ENCODE data around the gene RNF151.
A peak's percentile ranks its signal among the peaks of the same experiment; 100 is the strongest.

RNF151 gene

GRCh38 chr16:2002406-2003230 is 36.0 kb downstream of the RNF151 start:
- H4K91ac ChIP-seq (ENCODE audit: low read depth, low read length), result no peak overlapping the region
- no CpG with 5 or more reads among the region's 47 CpGs for WGBS (ENCODE audit: extremely low coverage, insufficient coverage, insufficient read length)

GRCh38 chr16:2003231-2003826 is 36.7 kb downstream of the RNF151 start:
- Histone ChIP-seq H3K4ac (ENCODE audit: low read depth, low read length) (no peak overlapping the region), H4K12ac (ENCODE audit: low read depth, low read length) (peak overlapping the region; percentile 20), H2BK5ac (ENCODE audit: low read depth, low read length, poor library complexity) (no peak overlapping the region), H3K79me2 (ENCODE audit: control insufficient read depth, insufficient read depth, low read length, poor library complexity) (peaks cover 6% of the 10 kb centered on the region), H3K4me1 (ENCODE audit: control insufficient read depth in 1 of 2, insufficient read depth in 2 of 2, low read length in 2 of 2) (peaks cover 5 to 15% of the 10 kb centered on the region in 2 experiments), H3K9ac (ENCODE audit: low read length) (no peak overlapping the region), H3K23ac (ENCODE audit: low read length) (no peak overlapping the region), H3K18ac (ENCODE audit: low read length) (no peak overlapping the region), H2BK120ac (ENCODE audit: insufficient read depth, low read length, poor library complexity) (no peak overlapping the region), H2BK12ac (ENCODE audit: low read length) (no peak overlapping the region), H2AK5ac (ENCODE audit: low read length) (no peak overlapping the region), H3K9me3 (ENCODE audit: insufficient read depth, low read depth, low read length) (peaks cover 1% of the 10 kb centered on the region), H3K4me2 (ENCODE audit: low read length) (no peak overlapping the region), H4K8ac (ENCODE audit: low read depth, low read length) (no peak overlapping the region), H3K14ac (ENCODE audit: low read length) (no peak overlapping the region), H3K79me1 (ENCODE audit: low read length) (no peaks in the 10 kb centered on the region), H3K27me3 (ENCODE audit: insufficient read depth, low read length) (no peaks in the 10 kb centered on the region), H4K91ac (ENCODE audit: low read depth, low read length) (no peak overlapping the region), H3K4me3 (ENCODE audit: low read depth, low read length) (no peak overlapping the region), H3K36me3 (ENCODE audit: control insufficient read depth in 1 of 2, insufficient read depth in 2 of 2, low read length in 2 of 2) (peaks cover 58 to 61% of the 10 kb centered on the region in 2 experiments), H3K27ac (ENCODE audit: low read depth, low read length) (no peak overlapping the region), H2AFZ (ENCODE audit: insufficient read depth, low read length, poor library complexity) (no peak overlapping the region)
- DNase-seq, result no peak
- no CpG with 5 or more reads among the region's 8 CpGs for WGBS (ENCODE audit: extremely low coverage, insufficient coverage, insufficient read length)

More at GRCh38 chr16:2002406-2003230, 36.0 kb downstream of the RNF151 start:
- Histone ChIP-seq H2BK120ac (ENCODE audit: insufficient read depth, low read length, poor library complexity) (no peak overlapping the region), H3K18ac (ENCODE audit: low read length) (no peak overlapping the region), H3K36me3 (ENCODE audit: control insufficient read depth in 1 of 2, insufficient read depth in 2 of 2, low read length in 2 of 2) (peaks cover 61 to 63% of the 10 kb centered on the region in 2 experiments), H2AK5ac (ENCODE audit: low read length) (no peak overlapping the region), H3K79me2 (ENCODE audit: control insufficient read depth, insufficient read depth, low read length, poor library complexity) (peaks cover 6% of the 10 kb centered on the region), H3K4me3 (ENCODE audit: low read depth, low read length) (no peak overlapping the region), H4K12ac (ENCODE audit: low read depth, low read length) (no peak overlapping the region), H4K8ac (ENCODE audit: low read depth, low read length) (no peak overlapping the region), H3K27me3 (ENCODE audit: insufficient read depth, low read length) (no peaks in the 10 kb centered on the region), H3K79me1 (ENCODE audit: low read length) (no peaks in the 10 kb centered on the region), H2AFZ (ENCODE audit: insufficient read depth, low read length, poor library complexity) (no peak overlapping the region), H3K4me1 (ENCODE audit: control insufficient read depth in 1 of 2, insufficient read depth in 2 of 2, low read length in 2 of 2) (peaks cover 5 to 11% of the 10 kb centered on the region in 2 experiments), H2BK12ac (ENCODE audit: low read length) (no peak overlapping the region), H3K27ac (ENCODE audit: low read depth, low read length) (no peak overlapping the region), H2BK5ac (ENCODE audit: low read depth, low read length, poor library complexity) (no peak overlapping the region), H3K9me3 (ENCODE audit: insufficient read depth, low read depth, low read length) (peaks cover 1% of the 10 kb centered on the region), H3K23ac (ENCODE audit: low read length) (no peak overlapping the region), H3K14ac (ENCODE audit: low read length) (no peak overlapping the region), H3K4me2 (ENCODE audit: low read length) (no peak overlapping the region), H3K4ac (ENCODE audit: low read depth, low read length) (no peak overlapping the region), H3K9ac (ENCODE audit: low read length) (no peak overlapping the region)
- DNase-seq, result no peak

GRCh38 chr16:2003827-2004641 is 37.4 kb downstream of the RNF151 start:
- no peak overlapping the region for H4K91ac ChIP-seq (ENCODE audit: low read depth, low read length)
- no peak overlapping the region for H3K27ac ChIP-seq (ENCODE audit: low read depth, low read length)
- no peak overlapping the region for H3K9ac ChIP-seq (ENCODE audit: low read length)
- H2AFZ ChIP-seq (ENCODE audit: insufficient read depth, low read length, poor library complexity), result no peak overlapping the region
- no peak overlapping the region for H2AK5ac ChIP-seq (ENCODE audit: low read length)
- peaks cover 1% of the 10 kb centered on the region for H3K9me3 ChIP-seq (ENCODE audit: insufficient read depth, low read depth, low read length)
- H3K14ac ChIP-seq (ENCODE audit: low read length), result no peak overlapping the region
- H3K79me2 ChIP-seq (ENCODE audit: control insufficient read depth, insufficient read depth, low read length, poor library complexity), result peaks cover 6% of the 10 kb centered on the region
- no peak overlapping the region for H2BK5ac ChIP-seq (ENCODE audit: low read depth, low read length, poor library complexity)
- peak; percentile 90 to 91 for DNase-seq
- H2BK120ac ChIP-seq (ENCODE audit: insufficient read depth, low read length, poor library complexity), result no peak overlapping the region
- H3K36me3 ChIP-seq (ENCODE audit: control insufficient read depth in 1 of 2, insufficient read depth in 2 of 2, low read length in 2 of 2), result peaks cover 51 to 54% of the 10 kb centered on the region in 2 experiments
- no peak overlapping the region for H3K18ac ChIP-seq (ENCODE audit: low read length)
- H4K8ac ChIP-seq (ENCODE audit: low read depth, low read length), result peak overlapping the region; percentile 7
- H3K23ac ChIP-seq (ENCODE audit: low read length), result no peak overlapping the region
- WGBS (ENCODE audit: extremely low coverage, insufficient coverage, insufficient read length), result no CpG with 5 or more reads among the region's 36 CpGs
- peak overlapping the region; percentile 25 for H3K4me2 ChIP-seq (ENCODE audit: low read length)
- no peak overlapping the region for H4K12ac ChIP-seq (ENCODE audit: low read depth, low read length)
- H3K79me1 ChIP-seq (ENCODE audit: low read length), result no peaks in the 10 kb centered on the region
- no peak overlapping the region for H3K4ac ChIP-seq (ENCODE audit: low read depth, low read length)
- peaks cover 8 to 20% of the 10 kb centered on the region in 2 experiments for H3K4me1 ChIP-seq (ENCODE audit: control insufficient read depth in 1 of 2, insufficient read depth in 2 of 2, low read length in 2 of 2)
- H2BK12ac ChIP-seq (ENCODE audit: low read length), result no peak overlapping the region
- H3K27me3 ChIP-seq (ENCODE audit: insufficient read depth, low read length), result no peaks in the 10 kb centered on the region
- no peak overlapping the region for H3K4me3 ChIP-seq (ENCODE audit: low read depth, low read length)

GRCh38 chr16:2004795-2005517 is 38.3 kb downstream of the RNF151 start:
- Histone ChIP-seq H3K23ac (ENCODE audit: low read length) (no peak overlapping the region), H3K14ac (ENCODE audit: low read length) (no peak overlapping the region), H4K12ac (ENCODE audit: low read depth, low read length) (no peak overlapping the region), H3K4me1 (ENCODE audit: control insufficient read depth in 1 of 2, insufficient read depth in 2 of 2, low read length in 2 of 2) (peaks cover 8 to 20% of the 10 kb centered on the region in 2 experiments), H3K79me2 (ENCODE audit: control insufficient read depth, insufficient read depth, low read length, poor library complexity) (peaks cover 13% of the 10 kb centered on the region), H2AK5ac (ENCODE audit: low read length) (no peak overlapping the region), H3K4me2 (ENCODE audit: low read length) (no peak overlapping the region), H3K18ac (ENCODE audit: low read length) (no peak overlapping the region), H3K4me3 (ENCODE audit: low read depth, low read length) (no peak overlapping the region), H3K79me1 (ENCODE audit: low read length) (peaks cover 7% of the 10 kb centered on the region), H3K4ac (ENCODE audit: low read depth, low read length) (no peak overlapping the region), H2BK12ac (ENCODE audit: low read length) (no peak overlapping the region), H3K36me3 (ENCODE audit: control insufficient read depth in 1 of 2, insufficient read depth in 2 of 2, low read length in 2 of 2) (peaks cover 42 to 45% of the 10 kb centered on the region in 2 experiments), H2BK120ac (ENCODE audit: insufficient read depth, low read length, poor library complexity) (no peak overlapping the region), H2BK5ac (ENCODE audit: low read depth, low read length, poor library complexity) (no peak overlapping the region), H4K91ac (ENCODE audit: low read depth, low read length) (no peak overlapping the region), H3K27ac (ENCODE audit: low read depth, low read length) (no peak overlapping the region), H3K27me3 (ENCODE audit: insufficient read depth, low read length) (no peaks in the 10 kb centered on the region), H2AFZ (ENCODE audit: insufficient read depth, low read length, poor library complexity) (no peak overlapping the region), H3K9ac (ENCODE audit: low read length) (no peak overlapping the region), H3K9me3 (ENCODE audit: insufficient read depth, low read depth, low read length) (peaks cover 1% of the 10 kb centered on the region), H4K8ac (ENCODE audit: low read depth, low read length) (no peak overlapping the region)
- WGBS (ENCODE audit: extremely low coverage, insufficient coverage, insufficient read length), result no CpG with 5 or more reads among the region's 34 CpGs
- DNase-seq, result no peak
